Stimulated activated CD4-positive, alpha-beta T cell treated with anti-CD3 and anti-CD28 coated beads, TNF-alpha, amount 100 ng/mL, for 24 hours (primary cell): Measurements from ENCODE around the gene CCDC152.

ENCODE experiments used
- DNase-seq, 3 experiments: peaks; one replicate each; pipeline ENCODE4 v3.0.0-alpha.2; 2020; ENCODE audit warnings: low read depth in 3 of 3

The CCDC152 gene

DNA sequence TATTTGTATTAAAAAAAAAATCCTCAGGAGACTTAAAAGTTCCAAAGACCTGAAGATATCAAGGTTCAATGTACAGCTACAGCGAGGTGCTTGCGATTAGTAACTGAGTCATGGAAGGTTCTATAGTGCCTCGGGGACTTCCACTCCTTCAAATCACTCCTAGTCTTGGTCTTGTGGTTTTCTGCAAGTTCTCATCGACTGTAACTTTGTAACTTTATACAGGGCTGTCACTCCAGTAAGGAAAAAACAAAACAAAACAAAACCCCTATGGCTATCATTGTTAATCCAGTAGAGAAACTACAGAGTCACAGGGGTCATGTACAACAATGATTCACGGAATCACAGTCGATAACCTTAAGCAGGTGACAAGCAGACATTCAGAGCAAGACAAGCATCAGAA is 94.9 kb downstream of the CCDC152 start:
- DNase-seq, result no peak
